Fibroblast of the aortic adventitia (primary cell): ENCODE measurements around the gene DNAJC5. TPM values are rescaled to one million over a fixed set of nuclear protein-coding genes. Genes with fewer than 3 reads are reported as not detected.
"Not testable (repeated sequence)": the region's sequence is repeated elsewhere in the genome, so short reads cannot be mapped to it uniquely, and the experiment has no call there.

Source experiments
- DNase-seq: peaks from one replicate; pipeline ENCODE4 v3.0.0-alpha.2; 2010; ENCODE audit warnings: low read depth
- H3K4me3 ChIP-seq: 2 replicates; pipeline ENCODE4 v1.5.1; 2011; ENCODE audit warnings: low read depth, mild to moderate bottlenecking, control low read depth, low read length, moderate library complexity
- total RNA-seq: library from RNA; depleted of rRNA; stranded (reverse); fragments of >200 nt; gene quantifications from 2 replicates; pipeline ENCODE4 v1.2.3, GENCODE V29; 2012; ENCODE audit warnings: low replicate concordance
- TF ChIP-seq, protein P1 (sequence below): IDR thresholded peaks from 2 replicates; pipeline ENCODE4 v1.5.1; 2011; ENCODE audit warnings: mild to moderate bottlenecking, low read length, control low read depth, inconsistent platforms; ENCODE audit not compliant: insufficient read depth

The DNAJC5 gene
- total RNA-seq, 1 donor: 33.9 TPM

DNA sequence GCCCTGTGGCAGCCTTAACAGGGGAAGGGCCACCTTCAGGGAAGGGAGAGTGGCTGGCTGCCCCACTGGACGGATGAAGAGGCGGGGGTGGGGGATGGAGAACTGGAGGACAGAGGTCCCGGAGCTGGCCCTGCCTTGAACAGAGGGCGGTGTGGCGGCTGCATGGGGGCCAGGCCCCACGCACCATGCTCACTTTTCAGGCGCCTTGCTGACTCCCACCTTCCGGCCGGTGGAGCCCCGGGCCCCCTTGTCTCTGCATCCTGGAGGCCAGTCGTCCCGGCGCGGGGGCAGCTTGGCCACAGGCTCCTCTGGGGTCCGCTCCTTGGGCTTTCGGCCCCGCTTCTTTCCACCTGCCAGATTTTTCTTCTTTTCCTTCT lies 64.8 kb downstream of the DNAJC5 start:
- DNase-seq: no peak
- no peak overlapping the region for H3K4me3 ChIP-seq
- TF ChIP-seq, protein P1, sequence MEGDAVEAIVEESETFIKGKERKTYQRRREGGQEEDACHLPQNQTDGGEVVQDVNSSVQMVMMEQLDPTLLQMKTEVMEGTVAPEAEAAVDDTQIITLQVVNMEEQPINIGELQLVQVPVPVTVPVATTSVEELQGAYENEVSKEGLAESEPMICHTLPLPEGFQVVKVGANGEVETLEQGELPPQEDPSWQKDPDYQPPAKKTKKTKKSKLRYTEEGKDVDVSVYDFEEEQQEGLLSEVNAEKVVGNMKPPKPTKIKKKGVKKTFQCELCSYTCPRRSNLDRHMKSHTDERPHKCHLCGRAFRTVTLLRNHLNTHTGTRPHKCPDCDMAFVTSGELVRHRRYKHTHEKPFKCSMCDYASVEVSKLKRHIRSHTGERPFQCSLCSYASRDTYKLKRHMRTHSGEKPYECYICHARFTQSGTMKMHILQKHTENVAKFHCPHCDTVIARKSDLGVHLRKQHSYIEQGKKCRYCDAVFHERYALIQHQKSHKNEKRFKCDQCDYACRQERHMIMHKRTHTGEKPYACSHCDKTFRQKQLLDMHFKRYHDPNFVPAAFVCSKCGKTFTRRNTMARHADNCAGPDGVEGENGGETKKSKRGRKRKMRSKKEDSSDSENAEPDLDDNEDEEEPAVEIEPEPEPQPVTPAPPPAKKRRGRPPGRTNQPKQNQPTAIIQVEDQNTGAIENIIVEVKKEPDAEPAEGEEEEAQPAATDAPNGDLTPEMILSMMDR: no peak

DNA sequence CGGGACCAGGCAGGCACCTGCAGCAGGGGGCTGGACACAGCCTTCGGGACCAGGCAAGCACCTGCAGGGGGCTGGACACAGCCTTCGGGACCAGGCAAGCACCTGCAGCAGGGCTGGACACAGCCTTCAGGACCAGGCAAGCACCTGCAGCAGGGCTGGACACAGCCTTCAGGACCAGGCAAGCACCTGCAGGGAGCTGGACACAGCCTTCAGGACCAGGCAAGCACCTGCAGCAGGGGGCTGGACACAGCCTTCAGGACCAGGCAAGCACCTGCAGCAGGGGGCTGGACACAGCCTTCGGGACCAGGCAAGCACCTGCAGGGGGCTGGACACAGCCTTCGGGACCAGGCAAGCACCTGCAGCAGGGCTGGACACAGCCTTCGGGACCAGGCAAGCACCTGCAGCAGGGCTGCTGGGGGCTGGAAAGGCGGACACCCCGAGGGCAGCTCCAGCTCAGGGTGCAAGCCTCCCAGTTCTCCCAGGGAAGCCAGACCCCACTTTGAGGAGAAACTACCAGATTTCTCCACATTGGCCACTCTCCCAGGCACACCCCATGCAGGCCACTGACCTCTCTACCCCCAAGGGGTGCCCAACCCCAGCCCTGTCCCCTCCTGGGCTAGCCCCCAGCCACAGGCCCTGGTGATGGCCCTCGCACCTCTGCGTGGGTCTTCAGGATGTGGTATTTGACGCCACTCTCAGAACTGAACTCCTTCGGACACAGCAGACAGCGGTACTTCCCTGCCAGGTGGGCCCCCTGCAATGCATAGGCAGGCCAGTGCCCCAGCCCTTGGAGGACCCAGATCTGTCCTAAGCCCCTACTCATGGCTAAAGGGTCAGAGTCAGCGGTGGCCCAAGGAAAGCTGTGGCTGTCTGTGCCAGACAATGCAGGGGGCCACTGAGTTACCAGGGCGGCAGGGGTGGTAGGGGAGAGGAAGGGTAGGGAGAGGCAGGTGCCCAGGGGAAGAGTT lies 66.0 kb downstream of the DNAJC5 start:
- H3K4me3 ChIP-seq, DNase-seq: not testable (repeated sequence)

DNA sequence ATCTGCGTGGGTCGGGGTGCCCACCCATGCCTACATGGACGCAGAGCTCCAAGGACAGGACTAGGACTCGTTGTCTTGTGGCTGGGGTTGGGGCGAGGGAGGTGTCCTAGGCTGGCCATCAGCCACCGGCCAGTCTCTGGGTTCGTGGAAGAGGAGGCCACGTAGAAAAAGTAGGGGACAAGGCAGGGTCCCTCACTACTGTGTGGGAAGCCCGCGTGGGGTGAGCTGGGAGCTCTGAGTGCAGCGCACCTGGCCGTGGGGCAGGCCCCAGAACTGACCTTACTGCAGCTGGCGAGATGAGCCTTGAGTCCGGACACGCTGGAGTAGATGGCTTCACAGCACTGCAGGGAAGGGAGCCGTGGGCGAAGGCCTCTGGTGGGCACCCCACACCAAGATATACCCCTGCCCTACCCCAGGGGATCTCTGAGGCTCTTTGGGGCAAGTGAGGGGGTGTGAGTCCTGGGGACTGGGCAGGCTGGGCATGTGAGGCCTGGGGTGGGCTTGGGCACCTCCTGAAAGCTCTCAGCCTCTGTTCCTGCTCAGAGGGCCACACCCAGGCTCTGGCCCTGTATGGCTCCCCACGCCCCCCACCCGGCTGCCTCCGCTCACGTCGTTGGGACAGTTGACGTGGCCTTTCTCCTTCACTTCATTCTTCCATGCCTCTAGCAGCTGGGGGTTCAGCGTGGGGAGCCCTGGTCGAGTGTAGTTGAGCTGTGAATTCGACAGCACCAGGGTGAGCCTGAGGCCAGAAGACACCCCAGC lies 66.9 kb downstream of the DNAJC5 start:
- TF ChIP-seq, protein P1: no peak
- DNase-seq: no peak

DNA sequence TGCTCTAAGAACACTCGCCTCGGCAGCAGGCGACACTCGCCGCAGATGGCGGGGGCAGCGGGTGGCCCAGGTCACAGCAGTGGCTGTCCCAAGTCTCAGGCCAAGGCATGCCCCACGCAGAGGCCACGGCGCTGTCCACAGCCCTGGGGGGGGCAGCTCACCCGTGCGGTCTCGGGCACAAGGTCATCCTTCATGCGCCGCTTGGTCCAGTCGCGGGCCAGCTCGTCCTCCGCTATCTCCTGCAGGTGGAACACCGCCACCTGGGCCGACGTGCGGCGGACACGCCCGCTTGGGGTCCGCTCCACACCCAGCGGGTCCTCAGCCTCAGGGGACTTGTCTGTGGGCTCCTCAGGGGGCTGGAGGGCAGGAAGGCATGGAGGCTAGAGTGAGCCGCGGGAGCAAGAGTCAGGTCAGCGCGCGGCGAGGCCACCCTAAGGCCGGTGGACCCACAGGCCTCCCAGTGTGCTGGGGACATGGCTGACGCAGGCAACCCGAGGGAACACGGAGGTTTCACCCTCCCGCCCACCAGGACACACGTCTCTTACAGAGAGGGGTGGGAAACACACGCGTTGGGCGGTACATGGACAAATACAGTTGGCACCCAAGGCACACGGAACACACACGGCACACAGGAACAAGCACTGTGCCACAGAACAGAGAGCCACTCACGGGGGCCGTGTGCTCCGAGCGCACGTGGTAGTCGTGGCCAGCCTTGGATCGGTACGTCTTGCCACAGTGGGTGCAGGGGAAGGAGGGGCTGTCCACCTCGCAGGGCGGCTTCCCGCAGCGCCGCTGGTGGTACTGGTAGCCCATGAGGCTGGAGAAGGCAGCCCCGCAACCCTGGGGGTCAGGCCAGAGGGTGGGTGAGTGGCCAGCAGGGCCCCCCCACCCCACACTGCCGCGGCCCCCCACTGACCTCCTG lies 67.8 kb downstream of the DNAJC5 start:
- TF ChIP-seq, protein P1: no peak
- H3K4me3 ChIP-seq: no peak overlapping the region
- DNase-seq: no peak

More for the DNA sequence above, 66.9 kb downstream of the DNAJC5 start:
- H3K4me3 ChIP-seq: no peak overlapping the region

DNA sequence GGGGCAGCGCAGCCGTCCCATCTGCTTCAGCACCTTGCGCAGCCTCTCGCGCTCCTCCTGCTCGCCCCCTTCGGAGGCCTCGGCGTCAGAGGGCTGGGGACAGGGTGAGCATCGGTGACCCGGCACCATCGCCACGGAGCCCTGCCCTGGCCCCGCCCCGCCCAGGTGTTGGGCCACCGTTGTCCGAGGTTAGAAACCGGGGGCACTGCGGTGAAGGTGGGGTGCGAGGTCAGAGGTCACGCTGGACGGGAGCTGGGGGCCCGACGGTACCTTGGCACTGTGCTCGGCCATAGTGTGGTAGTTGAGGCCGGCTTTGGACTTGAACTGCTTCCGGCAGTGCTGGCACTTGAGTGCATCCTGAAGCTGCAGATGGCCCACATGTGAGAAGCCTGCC lies 68.4 kb downstream of the DNAJC5 start:
- TF ChIP-seq, protein P1: no peak
- H3K4me3 ChIP-seq: no peak overlapping the region
- DNase-seq: no peak

DNA sequence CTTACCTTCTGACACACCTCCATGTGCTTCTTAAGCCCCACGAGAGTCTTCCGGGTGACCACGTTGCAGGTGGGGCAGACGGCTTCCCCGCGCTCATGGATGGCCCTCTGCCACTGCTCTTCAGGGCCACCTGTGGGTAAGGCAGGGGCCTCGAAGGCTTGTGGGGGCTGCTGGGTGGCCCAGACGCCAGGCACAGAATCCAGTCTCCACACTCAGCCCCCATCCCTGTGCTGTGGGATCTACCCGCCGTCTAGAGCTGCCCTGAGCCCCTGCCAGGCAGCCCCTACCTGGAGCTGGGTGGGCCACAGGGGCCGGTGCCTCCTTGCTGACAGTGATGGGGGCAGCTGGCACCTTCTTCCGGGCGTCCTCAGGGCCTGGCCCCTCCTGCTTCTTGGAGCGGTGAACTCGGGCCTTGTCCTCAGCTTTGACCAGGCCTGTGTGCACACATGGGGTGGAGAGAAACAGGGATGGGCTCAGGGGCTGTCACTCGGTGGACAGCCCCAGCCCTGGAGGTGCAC lies 68.9 kb downstream of the DNAJC5 start:
- H3K4me3 ChIP-seq: no peak overlapping the region
- DNase-seq: no peak
- TF ChIP-seq, protein P1: no peak
